Endothelial cell of umbilical vein (primary cell): ENCODE measurements around the gene MIEF1.

Experiments
- EZH2 ChIP-seq: IDR thresholded peaks from 2 replicates; pipeline ENCODE4 v1.6.1; 2012; ENCODE audit warnings: borderline replicate concordance, low read depth, mild to moderate bottlenecking, moderate library complexity, low read length, inconsistent platforms; ENCODE audit not compliant: severe bottlenecking
- FOS ChIP-seq: IDR thresholded peaks from 2 replicates; pipeline ENCODE4 v1.6.1; 2011; ENCODE audit warnings: mild to moderate bottlenecking, low read length, moderate library complexity, borderline replicate concordance; ENCODE audit not compliant: insufficient read depth
- GATA2 ChIP-seq: IDR thresholded peaks from 2 replicates; pipeline ENCODE4 v1.7.0; 2011; ENCODE audit warnings: low read depth, mild to moderate bottlenecking, moderate library complexity, mixed read lengths, low read length; ENCODE audit not compliant: insufficient read length, insufficient read depth
- JUN ChIP-seq: IDR thresholded peaks from 2 replicates; pipeline ENCODE4 v1.6.1; 2011; ENCODE audit warnings: borderline replicate concordance, low read depth; ENCODE audit not compliant: insufficient read length, insufficient read depth
- MAX ChIP-seq: IDR thresholded peaks from 2 replicates; pipeline ENCODE4 v1.6.1; 2011; ENCODE audit not compliant: insufficient read depth, insufficient read length
- MYC ChIP-seq: IDR thresholded peaks from one replicate; pipeline ENCODE4 v1.6.1; 2011; ENCODE audit warnings: mild to moderate bottlenecking, low read depth, low read length
- POLR2A ChIP-seq: IDR thresholded peaks from 2 replicates; pipeline ENCODE4 v1.6.1; 2012; ENCODE audit warnings: low read depth, mild to moderate bottlenecking, control low read depth, low read length
- POLR2AphosphoS5 ChIP-seq: IDR thresholded peaks from 2 replicates; pipeline ENCODE4 v1.6.1; 2012; ENCODE audit warnings: low read depth, mild to moderate bottlenecking, control low read depth, low read length, moderate library complexity; ENCODE audit not compliant: insufficient read depth
- TF ChIP-seq, protein P1 (sequence below), 2 donors: IDR thresholded peaks; 1 replicate in 1 of 2; 2 replicates in 1 of 2; pipeline ENCODE4 v1.5.1; 2011; ENCODE audit warnings: low read length in 2 of 2, mild to moderate bottlenecking in 2 of 2, moderate library complexity in 2 of 2, control low read depth in 1 of 2, inconsistent platforms in 1 of 2, low read depth in 1 of 2; ENCODE audit not compliant: insufficient read depth in 1 of 2; ENCODE audit errors: extremely low read depth in 1 of 2

DNA sequence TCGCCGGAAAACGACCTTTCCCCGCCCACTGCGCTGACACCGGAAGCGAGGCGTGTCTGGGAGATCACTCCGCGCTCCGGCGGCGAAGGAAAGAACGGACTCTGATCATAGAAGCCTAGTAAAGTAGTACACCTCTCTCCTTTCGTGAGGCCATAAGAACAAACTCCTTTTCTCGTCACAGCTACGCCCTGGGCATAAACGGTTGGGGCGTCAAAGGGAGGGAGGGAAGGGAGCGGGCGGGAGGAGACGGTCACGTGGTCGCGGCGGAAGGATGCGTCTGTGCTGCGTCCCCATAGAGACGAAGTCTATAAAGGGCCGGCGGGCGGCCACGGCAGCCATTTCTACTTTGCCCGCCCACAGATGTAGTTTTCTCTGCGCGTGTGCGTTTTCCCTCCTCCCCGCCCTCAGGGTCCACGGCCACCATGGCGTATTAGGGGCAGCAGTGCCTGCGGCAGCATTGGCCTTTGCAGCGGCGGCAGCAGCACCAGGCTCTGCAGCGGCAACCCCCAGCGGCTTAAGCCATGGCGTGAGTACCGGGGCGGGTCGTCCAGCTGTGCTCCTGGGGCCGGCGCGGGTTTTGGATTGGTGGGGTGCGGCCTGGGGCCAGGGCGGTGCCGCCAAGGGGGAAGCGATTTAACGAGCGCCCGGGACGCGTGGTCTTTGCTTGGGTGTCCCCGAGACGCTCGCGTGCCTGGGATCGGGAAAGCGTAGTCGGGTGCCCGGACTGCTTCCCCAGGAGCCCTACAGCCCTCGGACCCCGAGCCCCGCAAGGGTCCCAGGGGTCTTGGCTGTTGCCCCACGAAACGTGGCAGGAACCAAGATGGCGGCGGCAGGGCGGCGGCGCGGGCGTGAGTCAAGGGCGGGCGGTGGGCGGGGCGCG lies 18.4 kb downstream of the MIEF1 start, which contains the start of gene ATF4:
- TF ChIP-seq POLR2A (peak; percentile 97), JUN (no peak), POLR2AphosphoS5 (peak; percentile 97), FOS (no peak), EZH2 (no peak), GATA2 (no peak), MYC (peak; percentile 36), MAX (peak; percentile 62)
- TF ChIP-seq, protein P1, sequence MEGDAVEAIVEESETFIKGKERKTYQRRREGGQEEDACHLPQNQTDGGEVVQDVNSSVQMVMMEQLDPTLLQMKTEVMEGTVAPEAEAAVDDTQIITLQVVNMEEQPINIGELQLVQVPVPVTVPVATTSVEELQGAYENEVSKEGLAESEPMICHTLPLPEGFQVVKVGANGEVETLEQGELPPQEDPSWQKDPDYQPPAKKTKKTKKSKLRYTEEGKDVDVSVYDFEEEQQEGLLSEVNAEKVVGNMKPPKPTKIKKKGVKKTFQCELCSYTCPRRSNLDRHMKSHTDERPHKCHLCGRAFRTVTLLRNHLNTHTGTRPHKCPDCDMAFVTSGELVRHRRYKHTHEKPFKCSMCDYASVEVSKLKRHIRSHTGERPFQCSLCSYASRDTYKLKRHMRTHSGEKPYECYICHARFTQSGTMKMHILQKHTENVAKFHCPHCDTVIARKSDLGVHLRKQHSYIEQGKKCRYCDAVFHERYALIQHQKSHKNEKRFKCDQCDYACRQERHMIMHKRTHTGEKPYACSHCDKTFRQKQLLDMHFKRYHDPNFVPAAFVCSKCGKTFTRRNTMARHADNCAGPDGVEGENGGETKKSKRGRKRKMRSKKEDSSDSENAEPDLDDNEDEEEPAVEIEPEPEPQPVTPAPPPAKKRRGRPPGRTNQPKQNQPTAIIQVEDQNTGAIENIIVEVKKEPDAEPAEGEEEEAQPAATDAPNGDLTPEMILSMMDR (IDR thresholded peaks at IDR 0.05; ENCODE audit: extremely low read depth in 1 of 2, insufficient read depth in 1 of 2, low read depth in 1 of 2, low read length in 2 of 2) = no peak
